Endothelial cell of umbilical vein (primary cell): ENCODE data around the gene MTO1. TPM values are rescaled to one million over a fixed set of nuclear protein-coding genes. Genes with fewer than 3 reads are reported as not detected.

ENCODE experiments used
- BruUV-seq: library from RNA; stranded (reverse); fragments of 400-500 nt; replicated peaks from 2 replicates; lab custom pipeline; 2021; lab: Mats Ljungman, UMichigan
- CTCF ChIA-PET: fragments of 300-600, 350-600 bp; sonication (Branson Sonifier 250); formaldehyde crosslinking; loops from one replicate; lab custom pipeline; 2021; ENCODE audit warnings: antibody characterized with exemption, inconsistent platforms; lab: Charles Lee
- POLR2A ChIA-PET: fragments of 300-600, 350-600 bp; sonication (Branson Sonifier 250); formaldehyde crosslinking; loops from one replicate; lab custom pipeline; 2021; ENCODE audit warnings: antibody characterized with exemption, inconsistent platforms; lab: Charles Lee
- DNase-seq: peaks from one replicate; pipeline ENCODE4 v3.0.0-alpha.2; 2011; ENCODE audit warnings: low read depth, low spot score
- FAIRE-seq: peaks from 2 replicates; lab custom pipeline; 2011; peaks lifted over from hg19 to GRCh38; lab: Jason Lieb, UNC
- H2AFZ ChIP-seq: 2 replicates; pipeline ENCODE4 v1.6.0; 2012; ENCODE audit warnings: low read depth, low read length, control low read depth, inconsistent platforms
- H3K27ac ChIP-seq: 2 replicates; pipeline ENCODE4 v1.5.1; 2011; ENCODE audit warnings: low read depth, mild to moderate bottlenecking, control low read depth, low read length, moderate library complexity; ENCODE audit not compliant: insufficient read depth
- H3K27me3 ChIP-seq, 2 experiments: 2 replicates each; pipeline versions ENCODE4 v1.6.0 to v1.6.1; 2011; ENCODE audit warnings: low read length in 2 of 2, mixed read lengths in 1 of 2; ENCODE audit not compliant: control insufficient read depth in 2 of 2, insufficient read depth in 2 of 2
- H3K36me3 ChIP-seq, 2 experiments: 2 replicates in 1 of 2; 3 replicates in 1 of 2; pipeline ENCODE4 v1.5.1; 2011; ENCODE audit warnings: low read length in 2 of 2, mild to moderate bottlenecking in 1 of 2, moderate library complexity in 1 of 2; ENCODE audit not compliant: control insufficient read depth in 2 of 2, insufficient read depth in 2 of 2; ENCODE audit errors: extremely low read depth in 1 of 2
- H3K4me1 ChIP-seq: 3 replicates; pipeline ENCODE4 v1.5.1; 2011; ENCODE audit warnings: mild to moderate bottlenecking, low read length; ENCODE audit not compliant: control insufficient read depth, insufficient read depth; ENCODE audit errors: extremely low read depth
- H3K4me2 ChIP-seq: 2 replicates; pipeline ENCODE4 v1.6.1; 2011; ENCODE audit warnings: low read length, control low read depth, mixed read lengths; ENCODE audit not compliant: insufficient read depth
- H3K4me3 ChIP-seq, 3 experiments: fragments of 200-600 bp in 1 of 3; sonication (generic), shearing (Covaris generic) in 1 of 3; replicated peaks in 1 of 3; 2 replicates each; pipeline ENCODE4 v1.5.1; 2011 to 2016; ENCODE audit warnings: control low read depth in 3 of 3, low read length in 3 of 3, mild to moderate bottlenecking in 2 of 3, inconsistent platforms in 1 of 3, low read depth in 1 of 3, moderate library complexity in 1 of 3; ENCODE audit not compliant: insufficient read depth in 1 of 3
- H3K79me2 ChIP-seq: 2 replicates; pipeline ENCODE4 v1.6.0; 2012; ENCODE audit warnings: low read length, inconsistent platforms; ENCODE audit not compliant: control insufficient read depth, insufficient read depth
- H3K9ac ChIP-seq: replicated peaks from 2 replicates; pipeline ENCODE3; 2011; ENCODE audit warnings: low read length, control low read depth; ENCODE audit not compliant: insufficient read depth; ENCODE audit errors: extremely low read depth
- H3K9me1 ChIP-seq: replicated peaks from 3 replicates; pipeline ENCODE4 v1.6.0; 2011; ENCODE audit warnings: mild to moderate bottlenecking, low read length; ENCODE audit not compliant: control insufficient read depth, insufficient read depth; ENCODE audit errors: extremely low read depth
- H3K9me3 ChIP-seq: replicated peaks from 2 replicates; pipeline ENCODE4 v1.5.1; 2012; ENCODE audit warnings: low read length, inconsistent platforms; ENCODE audit not compliant: control insufficient read depth, insufficient read depth
- H4K20me1 ChIP-seq: replicated peaks from 2 replicates; pipeline ENCODE3; 2011; ENCODE audit warnings: mild to moderate bottlenecking, low read length; ENCODE audit not compliant: control insufficient read depth, insufficient read depth; ENCODE audit errors: extremely low read depth
- EZH2 ChIP-seq: IDR thresholded peaks from 2 replicates; pipeline ENCODE4 v1.6.1; 2012; ENCODE audit warnings: borderline replicate concordance, low read depth, mild to moderate bottlenecking, moderate library complexity, low read length, inconsistent platforms; ENCODE audit not compliant: severe bottlenecking
- FOS ChIP-seq: IDR thresholded peaks from 2 replicates; pipeline ENCODE4 v1.6.1; 2011; ENCODE audit warnings: mild to moderate bottlenecking, low read length, moderate library complexity, borderline replicate concordance; ENCODE audit not compliant: insufficient read depth
- GATA2 ChIP-seq: IDR thresholded peaks from 2 replicates; pipeline ENCODE4 v1.7.0; 2011; ENCODE audit warnings: low read depth, mild to moderate bottlenecking, moderate library complexity, mixed read lengths, low read length; ENCODE audit not compliant: insufficient read length, insufficient read depth
- JUN ChIP-seq: IDR thresholded peaks from 2 replicates; pipeline ENCODE4 v1.6.1; 2011; ENCODE audit warnings: borderline replicate concordance, low read depth; ENCODE audit not compliant: insufficient read length, insufficient read depth
- MYC ChIP-seq: IDR thresholded peaks from one replicate; pipeline ENCODE4 v1.6.1; 2011; ENCODE audit warnings: mild to moderate bottlenecking, low read depth, low read length
- POLR2A ChIP-seq: IDR thresholded peaks from 2 replicates; pipeline ENCODE4 v1.6.1; 2012; ENCODE audit warnings: low read depth, mild to moderate bottlenecking, control low read depth, low read length
- POLR2AphosphoS5 ChIP-seq: IDR thresholded peaks from 2 replicates; pipeline ENCODE4 v1.6.1; 2012; ENCODE audit warnings: low read depth, mild to moderate bottlenecking, control low read depth, low read length, moderate library complexity; ENCODE audit not compliant: insufficient read depth
- dilution Hi-C: fragments of 300-500 bp; cut with MboI; formaldehyde crosslinking; loops from one replicate; pipeline ENCODE4 v1.15.0; 2019; ENCODE audit warnings: low sequenced_read_pairs; ENCODE audit not compliant: extremely low pct_ligation_motif_present
- intact Hi-C: fragments of 100-400 bp; cut with micrococcal nuclease; formaldehyde crosslinking; loops from one replicate; pipeline ENCODE4 v1.10.0; 2022
- polyA plus RNA-seq, 4 experiments: library from polyadenylated mRNA; depleted of rRNA in 3 of 4; stranded (reverse) in 3 of 4; unstranded in 1 of 4; fragments of >200 nt; gene quantifications; 2 replicates each; pipeline versions ENCODE4 v1.2.1 to v1.2.3, GENCODE V29; 2011 to 2012; ENCODE audit warnings: missing spikeins in 1 of 4
- total RNA-seq: library from RNA; stranded (reverse); gene quantifications from 2 replicates; pipeline ENCODE4 v1.2.3, GENCODE V29; 2021
- TF ChIP-seq, protein P1 (sequence below), 2 donors: IDR thresholded peaks; 1 replicate in 1 of 2; 2 replicates in 1 of 2; pipeline ENCODE4 v1.5.1; 2011; ENCODE audit warnings: low read length in 2 of 2, mild to moderate bottlenecking in 2 of 2, moderate library complexity in 2 of 2, control low read depth in 1 of 2, inconsistent platforms in 1 of 2, low read depth in 1 of 2; ENCODE audit not compliant: insufficient read depth in 1 of 2; ENCODE audit errors: extremely low read depth in 1 of 2
- TF ChIP-seq, protein P2 (sequence below): IDR thresholded peaks from 2 replicates; pipeline ENCODE4 v1.6.1; 2011; ENCODE audit not compliant: insufficient read depth, insufficient read length

Gene MTO1
- total and polyA plus RNA-seq, 2 donors (not counting 3 experiments of a cell fraction or from before 2014, with no cell fraction given), result 12.6 to 24.8 TPM

DNA sequence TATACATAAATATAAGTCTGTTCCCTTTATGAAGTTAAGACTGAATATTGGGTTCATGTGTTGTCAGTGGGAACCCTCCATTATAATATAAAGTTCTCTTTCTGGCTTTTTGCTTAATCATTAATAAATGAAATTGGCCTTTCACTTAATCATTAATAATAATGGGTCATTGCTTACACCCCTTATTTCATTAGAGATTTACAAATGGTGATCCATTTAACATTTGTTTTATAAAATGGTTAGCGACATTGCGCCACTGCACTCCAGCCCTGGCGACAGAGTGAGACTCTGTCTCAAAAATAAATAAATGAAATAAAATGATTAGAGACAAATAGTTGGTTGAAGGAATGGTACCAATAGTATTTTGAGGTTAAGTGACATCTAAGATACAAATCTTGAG, 48.4 kb upstream of the MTO1 start:
- no peak overlapping the region for H3K9ac ChIP-seq
- no peak overlapping the region for H3K27ac ChIP-seq
- no peaks in the 10 kb centered on the region for H3K79me2 ChIP-seq
- H3K36me3 ChIP-seq, result no peaks in the 10 kb centered on the region
- BruUV-seq, result no TSS peak
- no peak for FAIRE-seq
- peaks cover 2% of the 10 kb centered on the region for H3K4me1 ChIP-seq
- intact Hi-C loops (no loop called here), dilution Hi-C loops (no loop called here)
- no peaks in the 10 kb centered on the region for H3K9me1 ChIP-seq
- no peak overlapping the region for H2AFZ ChIP-seq
- no peaks in the 10 kb centered on the region for H4K20me1 ChIP-seq
- no peak overlapping the region for H3K4me3 ChIP-seq
- CTCF ChIA-PET, result no interaction called here
- no peak overlapping the region for H3K4me2 ChIP-seq
- no peak for DNase-seq
- H3K9me3 ChIP-seq, result no peaks in the 10 kb centered on the region
- TF ChIP-seq POLR2AphosphoS5 (no peak), JUN (no peak), POLR2A (no peak), EZH2 (no peak), MYC (no peak), GATA2 (no peak), FOS (no peak)
- TF ChIP-seq, protein P1, sequence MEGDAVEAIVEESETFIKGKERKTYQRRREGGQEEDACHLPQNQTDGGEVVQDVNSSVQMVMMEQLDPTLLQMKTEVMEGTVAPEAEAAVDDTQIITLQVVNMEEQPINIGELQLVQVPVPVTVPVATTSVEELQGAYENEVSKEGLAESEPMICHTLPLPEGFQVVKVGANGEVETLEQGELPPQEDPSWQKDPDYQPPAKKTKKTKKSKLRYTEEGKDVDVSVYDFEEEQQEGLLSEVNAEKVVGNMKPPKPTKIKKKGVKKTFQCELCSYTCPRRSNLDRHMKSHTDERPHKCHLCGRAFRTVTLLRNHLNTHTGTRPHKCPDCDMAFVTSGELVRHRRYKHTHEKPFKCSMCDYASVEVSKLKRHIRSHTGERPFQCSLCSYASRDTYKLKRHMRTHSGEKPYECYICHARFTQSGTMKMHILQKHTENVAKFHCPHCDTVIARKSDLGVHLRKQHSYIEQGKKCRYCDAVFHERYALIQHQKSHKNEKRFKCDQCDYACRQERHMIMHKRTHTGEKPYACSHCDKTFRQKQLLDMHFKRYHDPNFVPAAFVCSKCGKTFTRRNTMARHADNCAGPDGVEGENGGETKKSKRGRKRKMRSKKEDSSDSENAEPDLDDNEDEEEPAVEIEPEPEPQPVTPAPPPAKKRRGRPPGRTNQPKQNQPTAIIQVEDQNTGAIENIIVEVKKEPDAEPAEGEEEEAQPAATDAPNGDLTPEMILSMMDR (IDR thresholded peaks at IDR 0.05; ENCODE audit: extremely low read depth in 1 of 2, insufficient read depth in 1 of 2, low read depth in 1 of 2, low read length in 2 of 2), result no peak
- TF ChIP-seq, protein P2, sequence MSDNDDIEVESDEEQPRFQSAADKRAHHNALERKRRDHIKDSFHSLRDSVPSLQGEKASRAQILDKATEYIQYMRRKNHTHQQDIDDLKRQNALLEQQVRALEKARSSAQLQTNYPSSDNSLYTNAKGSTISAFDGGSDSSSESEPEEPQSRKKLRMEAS, result no peak
- POLR2A ChIA-PET, result no interaction called here
- no peaks in the 10 kb centered on the region for H3K27me3 ChIP-seq
